IMR-90 (cell line): Measurements from ENCODE around the gene SCN10A. TPM values are rescaled to one million over a fixed set of nuclear protein-coding genes. Genes with fewer than 3 reads are reported as not detected.

Source experiments
- ATAC-seq: fragments of 200-7000 bp; cut with Tn5 transposase; 2 replicates; pipeline ENCODE4 v1.9.1; 2020; ENCODE audit warnings: low read depth, mild to moderate bottlenecking, moderate library complexity
- BruUV-seq: library from RNA; stranded (reverse); fragments of 400-500 nt; replicated peaks from 2 replicates; lab custom pipeline; 2021; lab: Mats Ljungman, UMichigan
- CTCF ChIA-PET: fragments of 300-600 bp; formaldehyde crosslinking; extraction: SDS; loops from one replicate; lab custom pipeline; 2021; ENCODE audit warnings: antibody characterized with exemption; lab: Yijun Ruan, JAX
- POLR2A ChIA-PET: fragments of 300-600 bp; sonication (Branson Sonifier 250); formaldehyde crosslinking; loops from one replicate; lab custom pipeline; 2022; ENCODE audit warnings: antibody characterized with exemption; ENCODE audit not compliant: unreplicated experiment; lab: Charles Lee
- DNase-seq: peaks from one replicate; pipeline ENCODE4 v3.0.0; 2013
- H2AFZ ChIP-seq: replicated peaks from 2 replicates; pipeline ENCODE3; 2013; ENCODE audit warnings: low read length, mild to moderate bottlenecking; ENCODE audit not compliant: poor library complexity
- H2AK5ac ChIP-seq: 2 replicates; pipeline ENCODE4 v1.6.1; 2013; ENCODE audit warnings: low read depth, low read length, inconsistent platforms
- H2AK9ac ChIP-seq: replicated peaks from 2 replicates; pipeline ENCODE3; 2013; ENCODE audit warnings: mild to moderate bottlenecking, low read depth, low read length, moderate library complexity; ENCODE audit not compliant: poor library complexity
- H2BK120ac ChIP-seq: 2 replicates; pipeline ENCODE4 v1.6.1; 2013; ENCODE audit warnings: low read depth, low read length, inconsistent platforms
- H2BK15ac ChIP-seq: 3 replicates; pipeline ENCODE4 v1.6.1; 2013; ENCODE audit warnings: low read depth, low read length, inconsistent platforms
- H2BK20ac ChIP-seq: 2 replicates; pipeline ENCODE4 v1.6.1; 2013; ENCODE audit warnings: low read depth, mild to moderate bottlenecking, inconsistent platforms, low read length, moderate library complexity
- H2BK5ac ChIP-seq: 2 replicates; pipeline ENCODE4 v1.6.1; 2013; ENCODE audit warnings: mild to moderate bottlenecking, low read depth, low read length, inconsistent platforms; ENCODE audit not compliant: poor library complexity, severe bottlenecking
- H3K14ac ChIP-seq: replicated peaks from 2 replicates; pipeline ENCODE4 v1.6.1; 2013; ENCODE audit warnings: low read depth, low read length, inconsistent platforms
- H3K18ac ChIP-seq: 2 replicates; pipeline ENCODE4 v1.6.1; 2013; ENCODE audit warnings: low read depth, low read length, control low read depth
- H3K23ac ChIP-seq: 2 replicates; pipeline ENCODE4 v1.6.1; 2013; ENCODE audit warnings: low read depth, low read length, inconsistent platforms
- H3K27ac ChIP-seq: 2 replicates; pipeline ENCODE4 v1.5.1; 2013; ENCODE audit warnings: mild to moderate bottlenecking, control low read depth, low read length; ENCODE audit not compliant: insufficient read depth
- H3K27me3 ChIP-seq: 2 replicates; pipeline ENCODE4 v1.6.1; 2013; ENCODE audit warnings: low read length; ENCODE audit not compliant: control insufficient read depth, insufficient read depth
- H3K36me3 ChIP-seq: 2 replicates; pipeline ENCODE4 v1.6.1; 2013; ENCODE audit warnings: low read length, mixed read lengths; ENCODE audit not compliant: control insufficient read depth, insufficient read depth
- H3K4ac ChIP-seq: 2 replicates; pipeline ENCODE4 v1.6.1; 2013; ENCODE audit warnings: low read depth, low read length, inconsistent platforms
- H3K4me1 ChIP-seq: 2 replicates; pipeline ENCODE4 v1.6.1; 2013; ENCODE audit warnings: low read length, mixed read lengths; ENCODE audit not compliant: control insufficient read depth, insufficient read depth
- H3K4me2 ChIP-seq: 2 replicates; pipeline ENCODE4 v1.6.1; 2013; ENCODE audit warnings: low read depth, mild to moderate bottlenecking, control low read depth, low read length, moderate library complexity
- H3K4me3 ChIP-seq: 2 replicates; pipeline ENCODE4 v1.5.1; 2013; ENCODE audit warnings: low read depth, mild to moderate bottlenecking, control low read depth, low read length, moderate library complexity; ENCODE audit not compliant: insufficient read depth
- H3K56ac ChIP-seq: 2 replicates; pipeline ENCODE4 v1.6.1; 2013; ENCODE audit warnings: low read length, inconsistent platforms; ENCODE audit not compliant: insufficient read depth; ENCODE audit errors: extremely low read depth
- H3K79me1 ChIP-seq, 2 experiments: 2 replicates each; pipeline ENCODE4 v1.6.1; 2013; ENCODE audit warnings: low read length in 2 of 2, inconsistent platforms in 1 of 2, low read depth in 1 of 2
- H3K9ac ChIP-seq: 2 replicates; pipeline ENCODE4 v1.6.1; 2013; ENCODE audit warnings: low read depth, low read length, control low read depth
- H3K9me1 ChIP-seq: 2 replicates; pipeline ENCODE4 v1.6.1; 2013; ENCODE audit warnings: low read length, inconsistent platforms; ENCODE audit not compliant: insufficient read depth
- H3K9me3 ChIP-seq: 2 replicates; pipeline ENCODE4 v1.6.1; 2013; ENCODE audit warnings: low read length; ENCODE audit not compliant: control insufficient read depth, insufficient read depth
- H4K20me1 ChIP-seq: 2 replicates; pipeline ENCODE4 v1.6.1; 2013; ENCODE audit warnings: low read length, inconsistent platforms; ENCODE audit not compliant: insufficient read depth
- H4K5ac ChIP-seq: 2 replicates; pipeline ENCODE4 v1.6.1; 2013; ENCODE audit warnings: mild to moderate bottlenecking, low read depth, low read length, control low read depth
- H4K8ac ChIP-seq, 2 experiments: 2 replicates each; pipeline ENCODE4 v1.6.1; 2013; ENCODE audit warnings: low read depth in 2 of 2, low read length in 2 of 2, control low read depth in 1 of 2, inconsistent platforms in 1 of 2
- H4K91ac ChIP-seq: 2 replicates; pipeline ENCODE4 v1.6.1; 2013; ENCODE audit warnings: low read depth, low read length, inconsistent platforms; ENCODE audit not compliant: insufficient read depth
- RAD21 ChIP-seq: IDR thresholded peaks from 2 replicates; pipeline ENCODE4 v1.6.1; 2012; ENCODE audit warnings: low read length, improper control_type of control experiment
- WGBS, 2 experiments: methylation state at CpG; one replicate each; pipeline versions ENCODE4 v1.1.5 to v1.1.7; 2013; ENCODE audit warnings: missing lambda C conversion rate in 2 of 2; ENCODE audit not compliant: insufficient read length in 1 of 2; ENCODE audit errors: extremely low coverage in 2 of 2; 5-methylcytosine and 5-hydroxymethylcytosine counted together
- dilution Hi-C: fragments of 300-500 bp; cut with HindIII; formaldehyde crosslinking; loops from one replicate; pipeline ENCODE4 v1.14.3; 2018; ENCODE audit warnings: low sequenced_read_pairs; ENCODE audit not compliant: unreplicated experiment
- in situ Hi-C: fragments of 300-500 bp; cut with MboI; formaldehyde crosslinking; loops from 3 replicates; pipeline ENCODE4 v1.14.3; 2019; ENCODE audit warnings: low sequenced_read_pairs, inconsistent platforms, mixed read lengths
- intact Hi-C: fragments of 100-400 bp; cut with micrococcal nuclease; formaldehyde crosslinking; loops from 2 replicates; pipeline ENCODE4 v1.10.0; 2022
- polyA plus RNA-seq, 3 experiments: library from polyadenylated mRNA; depleted of rRNA; stranded (reverse); fragments of >200 nt; gene quantifications; 2 replicates each; pipeline ENCODE4 v1.2.3, GENCODE V29; 2012; ENCODE audit warnings: low replicate concordance in 1 of 3
- total RNA-seq: library from RNA; depleted of rRNA; stranded (reverse); fragments of >200 nt; gene quantifications from 2 replicates; pipeline ENCODE4 v1.2.3, GENCODE V29; 2012
- TF ChIP-seq, protein P1 (sequence below): conservative IDR thresholded peaks from 2 replicates; pipeline ENCODE4 v1.5.1; 2012; ENCODE audit warnings: mild to moderate bottlenecking, low read depth, low read length, improper control_type of control experiment
- TF ChIP-seq, protein P2 (sequence below): fragments of 150-350 bp; IDR thresholded peaks from 2 replicates; pipeline ENCODE4 v1.6.1; 2017; ENCODE audit warnings: mild to moderate bottlenecking, antibody characterized with exemption, low read length, low read depth

The SCN10A gene
- total and polyA plus RNA-seq, 2 of the 4 experiments (the other 2 are of a cell fraction) = not detected

DNA sequence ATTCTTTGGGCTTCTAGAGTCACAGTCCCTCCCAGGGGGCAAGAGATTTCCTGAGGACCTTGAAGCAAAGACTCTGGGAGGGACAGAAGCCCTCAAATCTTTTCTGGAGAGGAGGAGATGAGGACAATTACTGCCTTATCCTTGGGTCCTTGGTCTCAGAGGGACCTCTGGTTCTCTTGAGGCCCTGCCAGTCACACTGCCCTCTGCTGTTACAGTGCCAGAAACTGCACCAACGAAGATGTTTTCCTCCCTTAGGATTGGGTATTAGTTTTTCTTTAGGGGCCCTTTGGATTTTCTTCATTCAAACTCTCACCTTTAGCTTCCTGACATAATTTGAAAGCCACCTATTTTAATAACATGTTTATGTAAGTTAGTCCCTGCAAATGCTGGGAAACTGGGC lies 108.3 kb downstream of the SCN10A start:
- H2BK15ac ChIP-seq = no peak overlapping the region
- intact Hi-C loops = no loop called here
- BruUV-seq = no TSS peak
- no peak overlapping the region for H3K9ac ChIP-seq
- H3K27ac ChIP-seq = no peak overlapping the region
- no peak overlapping the region for H2BK20ac ChIP-seq
- H3K56ac ChIP-seq = no peak overlapping the region
- no peak overlapping the region for H3K4ac ChIP-seq
- no peak overlapping the region for H2BK120ac ChIP-seq
- H4K20me1 ChIP-seq = no peaks in the 10 kb centered on the region
- no peak overlapping the region for H4K5ac ChIP-seq
- dilution Hi-C loops = no loop called here
- H2BK5ac ChIP-seq = no peak overlapping the region
- CTCF ChIA-PET = no interaction called here
- H3K79me1 ChIP-seq = no peaks in the 10 kb centered on the region
- no peaks in the 10 kb centered on the region for H3K9me1 ChIP-seq
- TF ChIP-seq RAD21 = 0 out of 2 replicates have a peak, but pooled peaks have one; percentile 13
- TF ChIP-seq, protein P1, sequence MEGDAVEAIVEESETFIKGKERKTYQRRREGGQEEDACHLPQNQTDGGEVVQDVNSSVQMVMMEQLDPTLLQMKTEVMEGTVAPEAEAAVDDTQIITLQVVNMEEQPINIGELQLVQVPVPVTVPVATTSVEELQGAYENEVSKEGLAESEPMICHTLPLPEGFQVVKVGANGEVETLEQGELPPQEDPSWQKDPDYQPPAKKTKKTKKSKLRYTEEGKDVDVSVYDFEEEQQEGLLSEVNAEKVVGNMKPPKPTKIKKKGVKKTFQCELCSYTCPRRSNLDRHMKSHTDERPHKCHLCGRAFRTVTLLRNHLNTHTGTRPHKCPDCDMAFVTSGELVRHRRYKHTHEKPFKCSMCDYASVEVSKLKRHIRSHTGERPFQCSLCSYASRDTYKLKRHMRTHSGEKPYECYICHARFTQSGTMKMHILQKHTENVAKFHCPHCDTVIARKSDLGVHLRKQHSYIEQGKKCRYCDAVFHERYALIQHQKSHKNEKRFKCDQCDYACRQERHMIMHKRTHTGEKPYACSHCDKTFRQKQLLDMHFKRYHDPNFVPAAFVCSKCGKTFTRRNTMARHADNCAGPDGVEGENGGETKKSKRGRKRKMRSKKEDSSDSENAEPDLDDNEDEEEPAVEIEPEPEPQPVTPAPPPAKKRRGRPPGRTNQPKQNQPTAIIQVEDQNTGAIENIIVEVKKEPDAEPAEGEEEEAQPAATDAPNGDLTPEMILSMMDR = peak; percentile 28
- TF ChIP-seq, protein P2, sequence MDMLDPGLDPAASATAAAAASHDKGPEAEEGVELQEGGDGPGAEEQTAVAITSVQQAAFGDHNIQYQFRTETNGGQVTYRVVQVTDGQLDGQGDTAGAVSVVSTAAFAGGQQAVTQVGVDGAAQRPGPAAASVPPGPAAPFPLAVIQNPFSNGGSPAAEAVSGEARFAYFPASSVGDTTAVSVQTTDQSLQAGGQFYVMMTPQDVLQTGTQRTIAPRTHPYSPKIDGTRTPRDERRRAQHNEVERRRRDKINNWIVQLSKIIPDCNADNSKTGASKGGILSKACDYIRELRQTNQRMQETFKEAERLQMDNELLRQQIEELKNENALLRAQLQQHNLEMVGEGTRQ = no peak
- WGBS, 2 experiments = no CpG with 5 or more reads among the region's 1 CpG
- H3K4me2 ChIP-seq = no peak overlapping the region
- no peak overlapping the region for H3K4me3 ChIP-seq
- in situ Hi-C loops = no loop called here
- H3K23ac ChIP-seq = no peak overlapping the region
- no peak overlapping the region for H2AK9ac ChIP-seq
- H3K36me3 ChIP-seq = no peaks in the 10 kb centered on the region
- no peak overlapping the region for H2AFZ ChIP-seq
- H4K8ac ChIP-seq = no peak overlapping the region
- H3K27me3 ChIP-seq = peaks cover 15% of the 10 kb centered on the region
- H3K4me1 ChIP-seq = peaks cover 3% of the 10 kb centered on the region; the same call in 1 of the 2 replicates
- no peak overlapping the region for H3K14ac ChIP-seq
- no peak overlapping the region for H3K18ac ChIP-seq
- DNase-seq (no peak), ATAC-seq (peak; percentile 57; the same call in 1 of the 2 replicates)
- no peak overlapping the region for H4K91ac ChIP-seq
- no peak overlapping the region for H2AK5ac ChIP-seq
- POLR2A ChIA-PET = no interaction called here
- H3K9me3 ChIP-seq = no peaks in the 10 kb centered on the region
